ENCODE results near the gene ATAD1.
"Not testable (repeated sequence)": the region's sequence is repeated elsewhere in the genome, so short reads cannot be mapped to it uniquely, and the experiment has no call there.

Gene ATAD1

GRCh38 chr10:87855665-87856064 lies 37.6 kb upstream of the ATAD1 start:
- not testable (repeated sequence) for H4K12ac ChIP-seq (ENCODE audit: low read depth, low read length); H4K8ac ChIP-seq (ENCODE audit: low read depth, low read length); H3K14ac ChIP-seq (ENCODE audit: low read length); H2BK5ac ChIP-seq (ENCODE audit: low read depth, low read length, poor library complexity); H4K91ac ChIP-seq (ENCODE audit: low read depth, low read length); H2BK120ac ChIP-seq (ENCODE audit: insufficient read depth, low read length, poor library complexity); H3K23ac ChIP-seq (ENCODE audit: low read length); H3K4ac ChIP-seq (ENCODE audit: low read depth, low read length); H2AFZ ChIP-seq (ENCODE audit: insufficient read depth, low read length, poor library complexity); H2BK12ac ChIP-seq (ENCODE audit: low read length); H3K27me3 ChIP-seq (ENCODE audit: insufficient read depth, low read length); H2AK5ac ChIP-seq (ENCODE audit: low read length); H3K4me1 ChIP-seq (ENCODE audit: control insufficient read depth in 1 of 2, insufficient read depth in 2 of 2, low read length in 2 of 2); H3K18ac ChIP-seq (ENCODE audit: low read length); H3K79me1 ChIP-seq (ENCODE audit: low read length); DNase-seq; H3K27ac ChIP-seq (ENCODE audit: low read depth, low read length); H3K36me3 ChIP-seq (ENCODE audit: control insufficient read depth in 1 of 2, insufficient read depth in 2 of 2, low read length in 2 of 2); H3K4me3 ChIP-seq (ENCODE audit: low read depth, low read length); H3K9ac ChIP-seq (ENCODE audit: low read length); H3K79me2 ChIP-seq (ENCODE audit: control insufficient read depth, insufficient read depth, low read length, poor library complexity); H3K9me3 ChIP-seq (ENCODE audit: insufficient read depth, low read depth, low read length); H3K4me2 ChIP-seq (ENCODE audit: low read length)
- WGBS (ENCODE audit: extremely low coverage, insufficient coverage, insufficient read length) = no CpG with 5 or more reads among the region's 4 CpGs

GRCh38 chr10:87855247-87855646 lies 37.2 kb upstream of the ATAD1 start:
- H3K27ac ChIP-seq (ENCODE audit: low read depth, low read length); DNase-seq; H3K14ac ChIP-seq (ENCODE audit: low read length); H4K12ac ChIP-seq (ENCODE audit: low read depth, low read length); H3K4me3 ChIP-seq (ENCODE audit: low read depth, low read length); H3K9ac ChIP-seq (ENCODE audit: low read length); H3K4me1 ChIP-seq (ENCODE audit: control insufficient read depth in 1 of 2, insufficient read depth in 2 of 2, low read length in 2 of 2); H3K4me2 ChIP-seq (ENCODE audit: low read length); H4K8ac ChIP-seq (ENCODE audit: low read depth, low read length); H3K4ac ChIP-seq (ENCODE audit: low read depth, low read length); H2AK5ac ChIP-seq (ENCODE audit: low read length); H2AFZ ChIP-seq (ENCODE audit: insufficient read depth, low read length, poor library complexity); H2BK120ac ChIP-seq (ENCODE audit: insufficient read depth, low read length, poor library complexity); H4K91ac ChIP-seq (ENCODE audit: low read depth, low read length); H3K9me3 ChIP-seq (ENCODE audit: insufficient read depth, low read depth, low read length); H3K23ac ChIP-seq (ENCODE audit: low read length); H2BK12ac ChIP-seq (ENCODE audit: low read length); H3K36me3 ChIP-seq (ENCODE audit: control insufficient read depth in 1 of 2, insufficient read depth in 2 of 2, low read length in 2 of 2); H3K79me1 ChIP-seq (ENCODE audit: low read length); H3K18ac ChIP-seq (ENCODE audit: low read length); H2BK5ac ChIP-seq (ENCODE audit: low read depth, low read length, poor library complexity); H3K27me3 ChIP-seq (ENCODE audit: insufficient read depth, low read length); H3K79me2 ChIP-seq (ENCODE audit: control insufficient read depth, insufficient read depth, low read length, poor library complexity): not testable (repeated sequence)
- WGBS (ENCODE audit: extremely low coverage, insufficient coverage, insufficient read length) = no CpG with 5 or more reads among the region's 5 CpGs

GRCh38 chr10:87852089-87852488 lies 34.1 kb upstream of the ATAD1 start:
- no peak overlapping the region for H2BK5ac ChIP-seq (ENCODE audit: low read depth, low read length, poor library complexity)
- no peaks in the 10 kb centered on the region for H3K4me1 ChIP-seq (ENCODE audit: control insufficient read depth in 1 of 2, insufficient read depth in 2 of 2, low read length in 2 of 2)
- no peaks in the 10 kb centered on the region for H3K36me3 ChIP-seq (ENCODE audit: control insufficient read depth in 1 of 2, insufficient read depth in 2 of 2, low read length in 2 of 2)
- no peak overlapping the region for H3K23ac ChIP-seq (ENCODE audit: low read length)
- no peak overlapping the region for H2AFZ ChIP-seq (ENCODE audit: insufficient read depth, low read length, poor library complexity)
- no peak overlapping the region for H2AK5ac ChIP-seq (ENCODE audit: low read length)
- no peak overlapping the region for H4K91ac ChIP-seq (ENCODE audit: low read depth, low read length)
- no peak overlapping the region for H2BK12ac ChIP-seq (ENCODE audit: low read length)
- no peak overlapping the region for H3K9ac ChIP-seq (ENCODE audit: low read length)
- H3K4ac ChIP-seq (ENCODE audit: low read depth, low read length) = no peak overlapping the region
- no peak overlapping the region for H3K4me3 ChIP-seq (ENCODE audit: low read depth, low read length)
- H3K18ac ChIP-seq (ENCODE audit: low read length) = no peak overlapping the region
- no peak overlapping the region for H4K8ac ChIP-seq (ENCODE audit: low read depth, low read length)
- no peaks in the 10 kb centered on the region for H3K9me3 ChIP-seq (ENCODE audit: insufficient read depth, low read depth, low read length)
- no peak overlapping the region for H4K12ac ChIP-seq (ENCODE audit: low read depth, low read length)
- H2BK120ac ChIP-seq (ENCODE audit: insufficient read depth, low read length, poor library complexity) = no peak overlapping the region
- H3K14ac ChIP-seq (ENCODE audit: low read length) = no peak overlapping the region
- no CpG with 5 or more reads among the region's 1 CpG for WGBS (ENCODE audit: extremely low coverage, insufficient coverage, insufficient read length)
- DNase-seq = no peak
- H3K79me2 ChIP-seq (ENCODE audit: control insufficient read depth, insufficient read depth, low read length, poor library complexity) = no peaks in the 10 kb centered on the region
- no peaks in the 10 kb centered on the region for H3K79me1 ChIP-seq (ENCODE audit: low read length)
- H3K4me2 ChIP-seq (ENCODE audit: low read length) = no peak overlapping the region
- no peak overlapping the region for H3K27ac ChIP-seq (ENCODE audit: low read depth, low read length)
- H3K27me3 ChIP-seq (ENCODE audit: insufficient read depth, low read length) = no peaks in the 10 kb centered on the region

- Histone ChIP-seq H3K14ac (ENCODE audit: low read length) (no peak overlapping the region), H3K9ac (ENCODE audit: low read length) (no peak overlapping the region), H3K4me3 (ENCODE audit: low read depth, low read length) (no peak overlapping the region), H3K4me1 (ENCODE audit: control insufficient read depth in 1 of 2, insufficient read depth in 2 of 2, low read length in 2 of 2) (no peaks in the 10 kb centered on the region), H3K27me3 (ENCODE audit: insufficient read depth, low read length) (no peaks in the 10 kb centered on the region), H3K79me1 (ENCODE audit: low read length) (no peaks in the 10 kb centered on the region), H3K18ac (ENCODE audit: low read length) (no peak overlapping the region), H2BK12ac (ENCODE audit: low read length) (no peak overlapping the region), H3K4me2 (ENCODE audit: low read length) (no peak overlapping the region), H4K91ac (ENCODE audit: low read depth, low read length) (no peak overlapping the region), H4K8ac (ENCODE audit: low read depth, low read length) (no peak overlapping the region), H3K4ac (ENCODE audit: low read depth, low read length) (no peak overlapping the region), H3K9me3 (ENCODE audit: insufficient read depth, low read depth, low read length) (no peaks in the 10 kb centered on the region), H3K79me2 (ENCODE audit: control insufficient read depth, insufficient read depth, low read length, poor library complexity) (no peaks in the 10 kb centered on the region), H2BK5ac (ENCODE audit: low read depth, low read length, poor library complexity) (no peak overlapping the region), H2AFZ (ENCODE audit: insufficient read depth, low read length, poor library complexity) (no peak overlapping the region), H3K23ac (ENCODE audit: low read length) (no peak overlapping the region), H3K36me3 (ENCODE audit: control insufficient read depth in 1 of 2, insufficient read depth in 2 of 2, low read length in 2 of 2) (no peaks in the 10 kb centered on the region), H2AK5ac (ENCODE audit: low read length) (no peak overlapping the region), H3K27ac (ENCODE audit: low read depth, low read length) (no peak overlapping the region), H4K12ac (ENCODE audit: low read depth, low read length) (no peak overlapping the region), H2BK120ac (ENCODE audit: insufficient read depth, low read length, poor library complexity) (no peak overlapping the region)
- DNase-seq = peak; percentile 62 to 70
- WGBS (ENCODE audit: extremely low coverage, insufficient coverage, insufficient read length) = no CpG with 5 or more reads among the region's 5 CpGs
Observed at GRCh38 chr10:87850742-87851205, 32.7 kb upstream of the ATAD1 start.
